Ovary (tissue), 9 donors: ENCODE measurements around the gene OAS3. TPM values are rescaled to one million over a fixed set of nuclear protein-coding genes. Genes with fewer than 3 reads are reported as not detected.

Source experiments
- DNase-seq, 5 donors: peaks; one replicate each; pipeline ENCODE4 v3.0.0-alpha.2; 2019 to 2020
- H3K27ac ChIP-seq, 2 donors: fragments of 200-600 bp; one replicate each; pipeline versions ENCODE4 v1.5.1 to v1.8.0; 2019 to 2022
- H3K27me3 ChIP-seq: fragments of 200-600 bp; one replicate; pipeline ENCODE4 v1.8.0; 2022
- H3K36me3 ChIP-seq: fragments of 200-600 bp; sonication (generic); one replicate; pipeline ENCODE4 v1.5.1; 2019
- H3K4me1 ChIP-seq: one replicate; pipeline ENCODE4 v1.8.1; 2013; ENCODE audit warnings: mild to moderate bottlenecking, moderate library complexity; ENCODE audit not compliant: insufficient read depth
- H3K4me3 ChIP-seq: fragments of 200-600 bp; sonication (generic); one replicate; pipeline ENCODE4 v1.5.1; 2017
- H3K9me3 ChIP-seq, 2 donors: fragments of 200-600 bp in 1 of 2; sonication (generic) in 1 of 2; one replicate each; pipeline versions ENCODE4 v1.5.1 to v1.8.1; 2013 to 2019; ENCODE audit warnings: mild to moderate bottlenecking in 1 of 2, moderate library complexity in 1 of 2
- CTCF ChIP-seq, 3 donors: fragments of 450-650 bp in 2 of 3; fragments of 200-600 bp in 1 of 3; IDR thresholded peaks; one replicate each; pipeline versions ENCODE4 v1.5.1 to v1.8.0; 2016 to 2022; ENCODE audit warnings: antibody characterized with exemption in 3 of 3, mild to moderate bottlenecking in 1 of 3
- EP300 ChIP-seq: sonication (generic); formaldehyde crosslinking; IDR thresholded peaks from one replicate; pipeline ENCODE4 v1.6.1; 2017; ENCODE audit warnings: antibody characterized with exemption
- POLR2A ChIP-seq: fragments of 450-650 bp; IDR thresholded peaks from one replicate; pipeline ENCODE4 v1.6.1; 2017; ENCODE audit warnings: antibody characterized with exemption, mild to moderate bottlenecking, moderate library complexity
- WGBS, 3 donors: extraction: QIAGEN DNeasy Blood & Tissue Kit in 1 of 3; methylation state at CpG; one replicate each; pipeline versions ENCODE4 v1.1.5 to v1.1.7; 2013 to 2017; 5-methylcytosine and 5-hydroxymethylcytosine counted together
- intact Hi-C, 4 donors: fragments of 100-400 bp; cut with DNase I; formaldehyde crosslinking; loops; one replicate each; pipeline versions ENCODE4 v1.11.0 to v1.15.1; 2022 to 2023
- polyA plus RNA-seq, 2 donors: library from polyadenylated mRNA; stranded (reverse); fragments of 200-250 nt in 1 of 2; fragments of 350-450 nt in 1 of 2; fragmentation: Illumina TruSeq in 1 of 2; extraction: RNeasy Lipid Tissue Mini Kit (QIAGEN cat#74804) in 1 of 2; gene quantifications; one replicate each; pipeline ENCODE4 v1.2.3, GENCODE V29; 2013 to 2014
- total RNA-seq, 7 donors: library from RNA; depleted of rRNA in 2 of 7; stranded (reverse); fragments of >200 nt in 2 of 7; fragmentation: NEBNext Ultra II Directional in 3 of 7; extraction: Animal tissue kit (Norgen Biotek cat#: 25700) in 3 of 7; gene quantifications; one replicate each; pipeline versions ENCODE4 v1.1.0 to v1.2.4, GENCODE V29; 2016 to 2023
- donor health status: DM: no; HTN: no; CAD: no; lungs with moderate emphysema.
- donor health status: DM: no; HTN: no; CAD: no.
- donor health status: Bipolar disorder and iron deficiency.
- donor health status: DM: yes; HTN: yes; CAD: no.
- donor health status: DM: no; HTN: no; CAD: no.
- donor health status: DM: yes; HTN: yes; CAD: no.

The OAS3 gene
- total and polyA plus RNA-seq, 9 donors: 2.3 to 26.2 (median 7.9) TPM

GRCh38 chr12:112942572-112942971, 4.3 kb downstream of the OAS3 start:
- 100% methylated on average over 1 of the region's 1 CpG for WGBS, 3 donors
- TF ChIP-seq CTCF (IDR thresholded peaks at IDR 0.05): no peak
- Histone ChIP-seq H3K27ac (no peak overlapping the region), H3K4me3 (no peak overlapping the region), H3K27me3 (no peaks in the 10 kb centered on the region), H3K4me1 (peaks cover 4% of the 10 kb centered on the region), H3K36me3 (no peaks in the 10 kb centered on the region), H3K9me3 (no peaks in the 10 kb centered on the region)
- intact Hi-C loops: no loop called here
- DNase-seq: no peak

- Histone ChIP-seq H3K4me1 (peaks cover 3% of the 10 kb centered on the region), H3K36me3 (no peaks in the 10 kb centered on the region), H3K4me3 (no peak overlapping the region), H3K27ac (no peak overlapping the region), H3K9me3 (no peaks in the 10 kb centered on the region), H3K27me3 (no peaks in the 10 kb centered on the region)
- WGBS, 3 donors: 92 to 96% (median 95%) methylated on average over 15 of the region's 15 CpGs
- TF ChIP-seq CTCF (IDR thresholded peaks at IDR 0.05) (no peak), EP300 (no peak), POLR2A (no peak)
- intact Hi-C loops: no loop called here
- no peak for DNase-seq
Observed at GRCh38 chr12:112944024-112944690, 5.9 kb downstream of the OAS3 start.

- no peak for DNase-seq
- Histone ChIP-seq H3K9me3 (no peaks in the 10 kb centered on the region), H3K27me3 (no peaks in the 10 kb centered on the region), H3K36me3 (no peaks in the 10 kb centered on the region), H3K4me3 (no peak overlapping the region), H3K27ac (no peak overlapping the region), H3K4me1 (no peaks in the 10 kb centered on the region)
- WGBS, 3 donors: 93 to 97% (median 94%) methylated on average over 4 of the region's 4 CpGs
- TF ChIP-seq POLR2A (no peak), CTCF (IDR thresholded peaks at IDR 0.05) (no peak), EP300 (no peak)
- intact Hi-C loops: no loop called here
Observed at GRCh38 chr12:112945515-112945914, 7.2 kb downstream of the OAS3 start.

GRCh38 chr12:112946236-112947000, 8.1 kb downstream of the OAS3 start:
- H3K9me3 ChIP-seq: no peaks in the 10 kb centered on the region
- H3K4me1 ChIP-seq: no peaks in the 10 kb centered on the region
- H3K36me3 ChIP-seq: no peaks in the 10 kb centered on the region
- WGBS, 3 donors: 85 to 92% (median 85%) methylated on average over 14 of the region's 14 CpGs
- TF ChIP-seq CTCF (IDR thresholded peaks at IDR 0.05) (no peak), EP300 (no peak), POLR2A (no peak)
- intact Hi-C loops: no loop called here
- no peak overlapping the region for H3K4me3 ChIP-seq
- H3K27ac ChIP-seq: no peak overlapping the region
- DNase-seq: no peak
- no peaks in the 10 kb centered on the region for H3K27me3 ChIP-seq
